Osteocyte (in vitro differentiated cells): Measurements from ENCODE around the gene ARL4A. TPM values are rescaled to one million over a fixed set of nuclear protein-coding genes. Genes with fewer than 3 reads are reported as not detected.
"Not testable (repeated sequence)": the region's sequence is repeated elsewhere in the genome, so short reads cannot be mapped to it uniquely, and the experiment has no call there.

Experiments
- DNase-seq: peaks from one replicate; pipeline ENCODE4 v3.0.0; 2021; ENCODE audit warnings: mixed read lengths; ENCODE audit not compliant: unreplicated experiment; ENCODE audit errors: extremely low spot score
- H3K27ac Mint-ChIP-seq: one replicate; pipeline ENCODE4 v1.8.0; 2021; ENCODE audit warnings: mild to moderate bottlenecking, mixed read lengths; ENCODE audit not compliant: unreplicated experiment
- H3K27me3 Mint-ChIP-seq: one replicate; pipeline ENCODE4 v1.8.0; 2021; ENCODE audit warnings: mixed read lengths; ENCODE audit not compliant: unreplicated experiment
- H3K36me3 Mint-ChIP-seq: one replicate; pipeline ENCODE4 v1.8.0; 2021; ENCODE audit warnings: mixed read lengths; ENCODE audit not compliant: unreplicated experiment
- H3K4me1 Mint-ChIP-seq: one replicate; pipeline ENCODE4 v1.8.0; 2021; ENCODE audit warnings: mixed read lengths; ENCODE audit not compliant: unreplicated experiment
- H3K4me3 Mint-ChIP-seq: one replicate; pipeline ENCODE4 v1.8.0; 2021; ENCODE audit warnings: mild to moderate bottlenecking, moderate library complexity, mixed read lengths; ENCODE audit not compliant: unreplicated experiment
- H3K9me3 Mint-ChIP-seq: one replicate; pipeline ENCODE4 v1.8.0; 2021; ENCODE audit warnings: mixed read lengths; ENCODE audit not compliant: unreplicated experiment
- total RNA-seq: library from RNA; stranded (reverse); gene quantifications from 2 replicates; pipeline ENCODE4 v1.2.1, GENCODE V29; 2021
- TF ChIP-seq, protein P1 (sequence below): fragments of 200-600 bp; sonication (generic); IDR thresholded peaks from 2 replicates; pipeline ENCODE4 v1.5.0; 2021; ENCODE audit warnings: antibody characterized with exemption, mild to moderate bottlenecking, moderate library complexity

The ARL4A gene
- total RNA-seq, 1 donor from 2014 or later: 9.6 TPM

DNA sequence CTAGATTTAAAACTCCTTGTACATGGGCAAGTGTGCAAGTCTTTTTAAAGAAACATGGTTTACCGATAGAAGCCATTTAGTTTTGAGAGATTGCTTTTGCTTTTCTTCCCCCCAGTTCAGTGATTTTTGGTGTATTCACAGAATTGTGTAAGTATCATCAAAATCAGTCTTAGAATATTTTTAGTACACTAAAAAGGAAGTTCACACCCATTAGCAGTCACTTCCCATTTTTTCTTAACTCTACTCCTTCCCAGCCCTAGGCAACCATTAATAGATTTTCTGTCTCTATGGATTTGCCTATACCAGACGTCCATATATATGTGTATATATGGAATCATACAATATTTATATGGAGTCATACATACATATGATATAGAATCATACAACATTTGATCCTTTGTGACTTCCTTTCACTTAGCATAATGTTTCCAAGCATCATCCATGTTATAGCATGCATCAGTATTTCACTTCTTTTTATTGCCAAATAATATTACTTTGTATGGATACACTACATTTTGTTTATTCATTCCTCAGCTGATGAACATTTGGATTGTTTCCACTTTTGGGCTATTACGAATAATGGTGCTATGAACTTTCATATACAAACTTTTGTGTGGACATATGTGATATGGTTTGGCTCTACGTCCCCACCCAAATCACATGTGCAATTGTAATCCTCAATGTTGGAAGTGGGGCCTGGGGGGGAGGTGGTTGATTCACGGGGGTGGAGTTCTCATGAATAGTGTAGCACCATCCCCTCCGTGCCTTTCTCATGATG is 16.5 kb upstream of the ARL4A start:
- TF ChIP-seq, protein P1, sequence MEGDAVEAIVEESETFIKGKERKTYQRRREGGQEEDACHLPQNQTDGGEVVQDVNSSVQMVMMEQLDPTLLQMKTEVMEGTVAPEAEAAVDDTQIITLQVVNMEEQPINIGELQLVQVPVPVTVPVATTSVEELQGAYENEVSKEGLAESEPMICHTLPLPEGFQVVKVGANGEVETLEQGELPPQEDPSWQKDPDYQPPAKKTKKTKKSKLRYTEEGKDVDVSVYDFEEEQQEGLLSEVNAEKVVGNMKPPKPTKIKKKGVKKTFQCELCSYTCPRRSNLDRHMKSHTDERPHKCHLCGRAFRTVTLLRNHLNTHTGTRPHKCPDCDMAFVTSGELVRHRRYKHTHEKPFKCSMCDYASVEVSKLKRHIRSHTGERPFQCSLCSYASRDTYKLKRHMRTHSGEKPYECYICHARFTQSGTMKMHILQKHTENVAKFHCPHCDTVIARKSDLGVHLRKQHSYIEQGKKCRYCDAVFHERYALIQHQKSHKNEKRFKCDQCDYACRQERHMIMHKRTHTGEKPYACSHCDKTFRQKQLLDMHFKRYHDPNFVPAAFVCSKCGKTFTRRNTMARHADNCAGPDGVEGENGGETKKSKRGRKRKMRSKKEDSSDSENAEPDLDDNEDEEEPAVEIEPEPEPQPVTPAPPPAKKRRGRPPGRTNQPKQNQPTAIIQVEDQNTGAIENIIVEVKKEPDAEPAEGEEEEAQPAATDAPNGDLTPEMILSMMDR: no peak
- H3K27ac Mint-ChIP-seq: no peak overlapping the region
- H3K4me1 Mint-ChIP-seq: peaks cover 7% of the 10 kb centered on the region
- no peak for DNase-seq
- peaks cover 2% of the 10 kb centered on the region for H3K9me3 Mint-ChIP-seq
- H3K36me3 Mint-ChIP-seq: no peaks in the 10 kb centered on the region
- H3K27me3 Mint-ChIP-seq: no peaks in the 10 kb centered on the region
- no peak overlapping the region for H3K4me3 Mint-ChIP-seq

DNA sequence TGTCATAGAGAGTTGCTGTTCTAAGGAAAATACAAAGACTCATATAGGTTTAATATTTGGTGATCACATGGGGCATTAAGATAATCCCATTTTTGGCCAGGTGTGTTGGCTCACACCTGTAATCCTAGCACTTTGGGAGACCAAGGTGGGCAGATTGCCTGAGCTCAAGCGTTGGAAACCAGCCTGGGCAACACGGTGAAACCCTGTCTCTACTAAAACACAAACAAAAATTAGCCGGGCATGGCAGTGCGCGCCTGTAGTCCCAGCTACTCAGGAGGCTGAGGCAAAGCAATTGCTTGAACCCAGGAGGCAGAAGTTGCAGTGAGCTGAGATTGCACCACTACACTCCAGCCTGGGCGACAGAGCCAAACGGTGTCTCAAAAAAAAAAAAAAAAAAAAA is 14.0 kb upstream of the ARL4A start:
- not testable (repeated sequence) for H3K9me3 Mint-ChIP-seq, H3K4me3 Mint-ChIP-seq, DNase-seq, H3K4me1 Mint-ChIP-seq, H3K27ac Mint-ChIP-seq, H3K36me3 Mint-ChIP-seq, H3K27me3 Mint-ChIP-seq

DNA sequence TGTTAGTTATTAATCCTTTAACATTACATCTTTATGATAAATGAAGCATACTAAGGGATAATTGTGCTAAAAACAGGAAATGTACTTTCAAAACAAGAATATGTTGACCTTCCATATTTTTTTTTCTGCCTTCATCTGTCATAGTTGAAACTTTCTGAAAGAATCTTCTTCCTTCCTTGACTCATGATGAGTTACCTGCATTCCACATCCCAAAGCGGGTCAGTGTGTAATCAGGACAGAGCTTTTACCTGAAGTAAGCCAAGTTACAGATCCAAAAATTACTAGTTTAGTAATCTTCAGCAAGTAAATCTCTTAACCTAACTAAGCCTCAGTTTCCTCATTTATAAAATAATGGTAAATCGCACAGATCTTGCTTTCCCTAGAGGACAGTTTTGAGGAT is 13.4 kb upstream of the ARL4A start:
- H3K27me3 Mint-ChIP-seq: no peaks in the 10 kb centered on the region
- H3K9me3 Mint-ChIP-seq: peaks cover 7% of the 10 kb centered on the region
- no peak for DNase-seq
- H3K4me1 Mint-ChIP-seq: peaks cover 7% of the 10 kb centered on the region
- H3K27ac Mint-ChIP-seq: no peak overlapping the region
- no peaks in the 10 kb centered on the region for H3K36me3 Mint-ChIP-seq
- TF ChIP-seq, protein P1: no peak
- H3K4me3 Mint-ChIP-seq: no peak overlapping the region

DNA sequence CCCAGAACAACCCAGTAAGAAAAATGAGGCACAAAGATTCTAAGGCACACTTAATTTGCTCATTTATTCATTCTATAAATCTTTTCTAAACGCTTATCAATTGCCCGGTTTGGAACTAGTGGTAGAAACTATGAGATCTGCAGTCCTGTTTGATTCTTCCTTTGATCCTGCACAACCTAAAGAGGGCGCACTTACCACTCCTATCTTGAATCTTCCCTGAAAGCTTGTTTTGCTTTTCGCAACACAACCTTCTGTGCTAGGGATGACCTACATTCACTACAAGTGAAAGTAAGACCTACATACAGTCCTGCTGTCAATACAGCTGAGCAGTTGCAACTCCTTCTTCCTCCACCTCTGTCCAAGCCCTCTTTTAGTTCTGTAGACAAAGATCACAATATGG is 12.6 kb upstream of the ARL4A start:
- Mint-ChIP-seq H3K27me3 (no peaks in the 10 kb centered on the region), H3K27ac (no peak overlapping the region), H3K36me3 (no peaks in the 10 kb centered on the region), H3K9me3 (peaks cover 7% of the 10 kb centered on the region), H3K4me1 (peaks cover 7% of the 10 kb centered on the region), H3K4me3 (no peak overlapping the region)
- DNase-seq: no peak
- TF ChIP-seq, protein P1: peak; percentile 34

DNA sequence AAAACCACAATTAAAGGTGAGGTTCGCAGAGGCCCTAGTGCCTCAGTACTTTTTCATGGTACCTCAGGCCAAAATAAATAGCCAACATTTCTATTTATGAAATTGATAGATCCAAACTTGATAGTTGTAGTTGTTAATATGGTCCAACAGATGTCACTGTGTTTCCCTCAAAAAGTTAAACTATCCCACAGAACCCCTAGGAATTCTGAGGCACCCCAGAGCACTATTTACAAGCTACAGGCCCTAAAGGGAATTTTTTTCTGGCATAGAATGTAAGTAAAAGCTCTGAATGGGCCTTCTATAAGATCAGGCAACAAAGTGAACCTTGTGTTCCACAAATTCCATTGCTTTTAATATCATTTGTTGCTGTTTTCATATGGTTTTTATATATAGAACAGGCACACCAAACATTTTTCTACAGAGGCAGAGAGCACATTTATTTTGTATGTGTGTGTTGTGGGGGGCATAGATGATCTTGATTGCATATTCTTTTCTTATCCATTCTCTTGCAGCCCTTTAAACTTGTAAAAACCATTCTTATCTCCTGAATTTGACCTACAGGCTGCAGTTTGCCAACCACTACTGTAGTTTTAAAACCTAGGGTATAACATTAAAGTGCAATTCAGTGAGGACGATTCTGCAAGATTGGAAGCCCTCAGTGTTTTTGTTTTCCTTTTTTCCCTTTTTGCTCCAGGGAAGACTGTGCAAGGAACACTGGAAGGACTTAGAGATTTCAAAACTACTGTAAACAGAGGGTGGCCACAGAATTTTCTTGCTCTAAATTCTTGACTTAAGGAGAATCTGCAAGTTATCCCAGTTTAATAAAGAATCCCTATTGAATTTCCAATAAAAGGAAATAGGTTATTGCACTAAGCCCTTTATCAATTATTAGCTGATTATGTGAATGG is 3.5 kb upstream of the ARL4A start:
- Mint-ChIP-seq H3K27ac (no peak overlapping the region), H3K9me3 (no peaks in the 10 kb centered on the region), H3K4me1 (peaks cover 21% of the 10 kb centered on the region), H3K27me3 (no peaks in the 10 kb centered on the region), H3K36me3 (no peaks in the 10 kb centered on the region), H3K4me3 (no peak overlapping the region)
- DNase-seq: no peak
- TF ChIP-seq, protein P1: peak; percentile 66
